ENCODE data around the gene MAD2L1BP.

Gene MAD2L1BP

DNA sequence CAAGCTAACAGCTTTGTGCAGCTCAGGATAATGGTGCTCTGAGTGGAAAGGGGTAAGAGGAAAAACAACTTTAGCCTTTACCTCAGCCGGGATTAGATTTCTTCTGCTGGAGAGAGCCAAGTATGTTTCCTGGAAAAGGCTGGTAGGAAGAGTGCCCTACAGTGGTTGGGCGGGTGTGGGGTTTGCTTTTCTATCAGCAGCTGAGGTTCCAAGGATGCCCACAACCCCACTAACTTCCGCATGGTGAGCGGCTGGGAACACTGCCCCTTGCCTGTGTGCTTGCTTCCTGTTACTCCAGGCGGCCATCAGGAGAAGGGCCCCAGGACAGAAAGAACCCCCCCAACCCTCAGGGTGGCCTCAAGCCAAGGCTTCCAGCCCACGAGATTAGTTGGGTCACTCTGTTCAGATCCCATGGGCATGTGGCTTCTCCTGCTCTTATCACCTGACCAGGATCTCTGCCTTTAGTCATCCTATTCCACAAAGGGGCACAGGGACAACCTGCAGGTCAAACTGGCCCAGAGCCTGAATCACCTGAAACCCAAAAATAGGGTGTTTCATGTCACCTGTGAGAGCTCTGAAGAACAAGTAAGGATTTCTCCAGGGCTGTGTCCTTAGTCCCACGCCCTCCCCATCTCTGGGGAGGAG lies 41.4 kb downstream of the MAD2L1BP start:
- no peak for ATAC-seq (ENCODE audit: low read depth)
- H3K9me3 ChIP-seq (ENCODE audit: severe bottlenecking), result no peaks in the 10 kb centered on the region
- peaks cover 72% of the 10 kb centered on the region for H3K36me3 ChIP-seq (ENCODE audit: low read depth)

DNA sequence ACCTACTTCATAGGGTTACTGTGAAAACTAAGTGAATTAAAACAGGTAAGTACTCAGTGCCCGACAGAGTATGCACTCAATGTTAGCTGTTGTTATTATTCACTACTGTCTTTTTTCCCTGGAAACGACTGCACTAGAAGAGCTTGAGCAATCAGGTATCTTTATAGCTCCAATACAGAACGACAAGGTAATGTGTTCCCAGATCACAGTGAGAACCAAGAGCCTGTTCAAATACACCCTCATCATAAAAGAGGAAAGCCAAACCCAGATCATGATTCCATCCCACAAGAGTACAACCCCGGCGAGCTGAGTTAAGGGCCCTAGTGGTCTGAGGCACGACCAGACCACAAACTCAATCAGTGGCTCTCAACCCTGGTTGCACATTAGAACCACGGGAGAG lies 42.1 kb downstream of the MAD2L1BP start:
- H3K27me3 ChIP-seq (ENCODE audit: insufficient read depth, poor library complexity, severe bottlenecking), result no peaks in the 10 kb centered on the region

More for the DNA sequence above, 41.4 kb downstream of the MAD2L1BP start:
- Histone ChIP-seq H3K4me3 (ENCODE audit: severe bottlenecking) (no peak overlapping the region), H3K27ac (ENCODE audit: poor library complexity, severe bottlenecking) (no peak overlapping the region), H3K27me3 (ENCODE audit: insufficient read depth, poor library complexity, severe bottlenecking) (no peaks in the 10 kb centered on the region), H3K4me1 (ENCODE audit: insufficient read depth, poor library complexity, severe bottlenecking) (no peaks in the 10 kb centered on the region)
- TF ChIP-seq, protein P1, sequence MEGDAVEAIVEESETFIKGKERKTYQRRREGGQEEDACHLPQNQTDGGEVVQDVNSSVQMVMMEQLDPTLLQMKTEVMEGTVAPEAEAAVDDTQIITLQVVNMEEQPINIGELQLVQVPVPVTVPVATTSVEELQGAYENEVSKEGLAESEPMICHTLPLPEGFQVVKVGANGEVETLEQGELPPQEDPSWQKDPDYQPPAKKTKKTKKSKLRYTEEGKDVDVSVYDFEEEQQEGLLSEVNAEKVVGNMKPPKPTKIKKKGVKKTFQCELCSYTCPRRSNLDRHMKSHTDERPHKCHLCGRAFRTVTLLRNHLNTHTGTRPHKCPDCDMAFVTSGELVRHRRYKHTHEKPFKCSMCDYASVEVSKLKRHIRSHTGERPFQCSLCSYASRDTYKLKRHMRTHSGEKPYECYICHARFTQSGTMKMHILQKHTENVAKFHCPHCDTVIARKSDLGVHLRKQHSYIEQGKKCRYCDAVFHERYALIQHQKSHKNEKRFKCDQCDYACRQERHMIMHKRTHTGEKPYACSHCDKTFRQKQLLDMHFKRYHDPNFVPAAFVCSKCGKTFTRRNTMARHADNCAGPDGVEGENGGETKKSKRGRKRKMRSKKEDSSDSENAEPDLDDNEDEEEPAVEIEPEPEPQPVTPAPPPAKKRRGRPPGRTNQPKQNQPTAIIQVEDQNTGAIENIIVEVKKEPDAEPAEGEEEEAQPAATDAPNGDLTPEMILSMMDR (IDR thresholded peaks at IDR 0.05; ENCODE audit: poor library complexity, severe bottlenecking), result no peak
- DNase-seq (ENCODE audit: low spot score), result no peak

DNA sequence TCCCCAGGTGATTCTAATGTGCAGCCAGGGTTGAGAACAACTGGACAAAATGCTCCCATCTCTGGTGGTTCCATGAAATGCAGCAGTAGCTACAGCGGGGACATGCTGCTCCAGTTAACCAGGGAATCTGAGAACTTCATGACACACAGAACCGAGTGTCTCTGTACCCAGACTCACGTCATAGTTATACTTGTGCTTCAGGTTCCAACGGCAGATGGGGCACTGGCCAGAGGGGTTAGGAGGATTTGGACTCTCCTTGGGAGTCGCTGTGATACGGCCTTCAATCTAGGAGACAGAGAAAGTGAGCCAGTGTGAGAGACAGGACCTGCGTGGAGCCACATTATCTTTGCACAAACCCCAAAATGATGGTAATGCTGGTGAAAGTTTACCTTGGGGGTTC lies 42.7 kb downstream of the MAD2L1BP start:
- peaks cover 72% of the 10 kb centered on the region for H3K36me3 ChIP-seq (ENCODE audit: low read depth)
- no peaks in the 10 kb centered on the region for H3K4me1 ChIP-seq (ENCODE audit: insufficient read depth, poor library complexity, severe bottlenecking)
- no peaks in the 10 kb centered on the region for H3K27me3 ChIP-seq (ENCODE audit: insufficient read depth, poor library complexity, severe bottlenecking)
- no peaks in the 10 kb centered on the region for H3K9me3 ChIP-seq (ENCODE audit: severe bottlenecking)
- TF ChIP-seq, protein P1 (IDR thresholded peaks at IDR 0.05; ENCODE audit: poor library complexity, severe bottlenecking), result no peak
- no peak overlapping the region for H3K27ac ChIP-seq (ENCODE audit: poor library complexity, severe bottlenecking)
- ATAC-seq (ENCODE audit: low read depth) (no peak), DNase-seq (ENCODE audit: low spot score) (no peak)
- no peak overlapping the region for H3K4me3 ChIP-seq (ENCODE audit: severe bottlenecking)

More for the DNA sequence above, 42.1 kb downstream of the MAD2L1BP start:
- Histone ChIP-seq H3K36me3 (ENCODE audit: low read depth) (peaks cover 72% of the 10 kb centered on the region), H3K27ac (ENCODE audit: poor library complexity, severe bottlenecking) (no peak overlapping the region), H3K4me1 (ENCODE audit: insufficient read depth, poor library complexity, severe bottlenecking) (no peaks in the 10 kb centered on the region), H3K4me3 (ENCODE audit: severe bottlenecking) (no peak overlapping the region), H3K9me3 (ENCODE audit: severe bottlenecking) (no peaks in the 10 kb centered on the region)
- TF ChIP-seq, protein P1 (IDR thresholded peaks at IDR 0.05; ENCODE audit: poor library complexity, severe bottlenecking), result no peak
- no peak for DNase-seq (ENCODE audit: low spot score)
- ATAC-seq (ENCODE audit: low read depth), result no peak

DNA sequence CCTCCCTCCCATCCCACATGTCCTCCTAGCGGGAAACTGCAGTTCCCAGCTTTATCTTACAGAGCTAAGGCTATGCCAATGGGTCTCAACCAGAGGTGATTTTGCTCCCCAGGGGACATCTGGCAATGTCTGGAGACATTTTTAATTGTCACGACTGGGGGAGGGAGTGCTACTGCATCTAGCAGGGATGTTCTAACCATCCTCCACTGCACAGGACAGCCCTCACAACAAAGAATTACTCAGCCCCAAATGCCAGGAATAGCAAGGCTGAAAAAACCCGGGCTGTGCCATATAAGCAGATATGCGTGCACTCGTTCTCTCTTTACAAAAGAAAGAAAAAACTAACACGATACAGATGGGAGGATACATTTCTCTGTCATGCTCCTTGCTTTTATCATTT lies 43.4 kb downstream of the MAD2L1BP start:
- no peak for ATAC-seq (ENCODE audit: low read depth)
- TF ChIP-seq, protein P1 (IDR thresholded peaks at IDR 0.05; ENCODE audit: poor library complexity, severe bottlenecking), result no peak
- no peaks in the 10 kb centered on the region for H3K4me1 ChIP-seq (ENCODE audit: insufficient read depth, poor library complexity, severe bottlenecking)
- no peak overlapping the region for H3K27ac ChIP-seq (ENCODE audit: poor library complexity, severe bottlenecking)
- no peak for DNase-seq (ENCODE audit: low spot score)
- H3K27me3 ChIP-seq (ENCODE audit: insufficient read depth, poor library complexity, severe bottlenecking), result no peaks in the 10 kb centered on the region
- no peak overlapping the region for H3K4me3 ChIP-seq (ENCODE audit: severe bottlenecking)
- H3K9me3 ChIP-seq (ENCODE audit: severe bottlenecking), result no peaks in the 10 kb centered on the region
- peaks cover 69% of the 10 kb centered on the region for H3K36me3 ChIP-seq (ENCODE audit: low read depth)

Data from RWPE2 (cell line).